Stomach (tissue), 9 donors: ENCODE measurements around the gene PPP1R13B. TPM values are rescaled to one million over a fixed set of nuclear protein-coding genes. Genes with fewer than 3 reads are reported as not detected.

Experiments used
- DNase-seq, 2 donors: peaks; one replicate each; pipeline versions ENCODE4 v3.0.0 to v3.0.0-alpha.2; 2013 to 2019
- H3K27ac ChIP-seq, 5 donors: fragments of 200-600 bp in 4 of 5; sonication (generic) in 4 of 5; one replicate each; pipeline ENCODE4 v1.5.1; 2013 to 2019; ENCODE audit warnings: mild to moderate bottlenecking in 1 of 5, moderate library complexity in 1 of 5
- H3K27me3 ChIP-seq, 3 donors: fragments of 200-600 bp; sonication (generic); one replicate each; pipeline ENCODE4 v1.5.1; 2017 to 2019; ENCODE audit warnings: mixed run types in 1 of 3
- H3K36me3 ChIP-seq, 4 donors: fragments of 200-600 bp; sonication (generic); 1 replicate in 3 of 4; 2 replicates in 1 of 4; pipeline ENCODE4 v1.5.1; 2016 to 2019
- H3K4me1 ChIP-seq, 4 donors: fragments of 200-600 bp; sonication (generic); one replicate each; pipeline ENCODE4 v1.5.1; 2016 to 2019
- H3K4me3 ChIP-seq, 4 donors: fragments of 200-600 bp; sonication (generic) in 3 of 4; one replicate each; pipeline ENCODE4 v1.5.1; 2016 to 2019; ENCODE audit warnings: mild to moderate bottlenecking in 1 of 4
- H3K9me3 ChIP-seq, 4 donors: fragments of 200-600 bp; sonication (generic); one replicate each; pipeline ENCODE4 v1.5.1; 2016 to 2019
- CTCF ChIP-seq, 7 experiments: fragments of 450-650 bp in 4 of 7; fragments of 200-600 bp in 3 of 7; sonication (generic) in 3 of 7; IDR thresholded peaks; one replicate each; pipeline ENCODE4 v1.5.1; 2016 to 2019; ENCODE audit warnings: antibody characterized with exemption in 7 of 7, control low read depth in 2 of 7, mild to moderate bottlenecking in 1 of 7
- EP300 ChIP-seq: sonication (generic); formaldehyde crosslinking; IDR thresholded peaks from one replicate; pipeline ENCODE4 v1.6.1; 2017; ENCODE audit warnings: antibody characterized with exemption
- POLR2A ChIP-seq, 4 donors: fragments of 450-650 bp; IDR thresholded peaks; one replicate each; pipeline ENCODE4 v1.6.1; 2016; ENCODE audit warnings: antibody characterized with exemption in 4 of 4, control low read depth in 2 of 4, mild to moderate bottlenecking in 1 of 4, moderate library complexity in 1 of 4
- POLR2AphosphoS5 ChIP-seq, 3 donors: sonication (generic); formaldehyde crosslinking; IDR thresholded peaks; one replicate each; pipeline ENCODE4 v1.6.1; 2016; ENCODE audit warnings: antibody characterized with exemption in 3 of 3
- WGBS, 5 donors: extraction: QIAGEN DNeasy Blood & Tissue Kit in 3 of 5; methylation state at CpG; one replicate each; pipeline versions ENCODE4 v1.1.5 to v1.1.7; 2013 to 2018; 5-methylcytosine and 5-hydroxymethylcytosine counted together
- intact Hi-C: fragments of 100-400 bp; cut with DNase I; formaldehyde crosslinking; loops from one replicate; pipeline ENCODE4 v1.15.1; 2023; ENCODE audit warnings: low total_unique reads
- polyA plus RNA-seq, 3 donors: library from polyadenylated mRNA; stranded (reverse); fragments of 200-250 nt; gene quantifications; one replicate each; pipeline ENCODE4 v1.2.3, GENCODE V29; 2013
- total RNA-seq, 5 donors: library from RNA; depleted of rRNA; stranded (reverse); fragments of >200 nt; gene quantifications; one replicate each; pipeline versions ENCODE4 v1.1.0 to v1.2.3, GENCODE V29; 2014 to 2016
- donor health status: healthy with polysubstance abuse.
- donor health status: Bipolar disorder and iron deficiency.
- donor health status: healthy.

Gene PPP1R13B
- total and polyA plus RNA-seq, 8 donors: 10.8 to 84.0 (median 18.3) TPM

- 32 to 59% (median 44%) methylated on average over 2 of the region's 2 CpGs for WGBS, 5 donors
Observed at GRCh38 chr14:103840014-103840413, 7.4 kb downstream of the PPP1R13B start.

GRCh38 chr14:103839579-103839978 is 7.8 kb downstream of the PPP1R13B start:
- Histone ChIP-seq H3K27ac (no peak overlapping the region), H3K4me3 (no peak overlapping the region), H3K36me3 (peaks cover 0 to 10% (median 3%) of the 10 kb centered on the region in 4 donors), H3K9me3 (no peaks in the 10 kb centered on the region), H3K27me3 (no peaks in the 10 kb centered on the region), H3K4me1 (peaks cover 5 to 52% (median 31%) of the 10 kb centered on the region in 4 donors)
- intact Hi-C loops: no loop called here
- TF ChIP-seq POLR2AphosphoS5 (IDR thresholded peaks at IDR 0.05): no peak
- no peak for TF ChIP-seq EP300
- no peak for TF ChIP-seq CTCF (IDR thresholded peaks at IDR 0.05)
- TF ChIP-seq POLR2A (IDR thresholded peaks at IDR 0.05): no peak
- DNase-seq: no peak
- 32 to 52% (median 43%) methylated on average over 1 of the region's 1 CpG for WGBS, 5 donors

More at GRCh38 chr14:103840014-103840413, 7.4 kb downstream of the PPP1R13B start:
- H3K4me1 ChIP-seq: peaks cover 5 to 53% (median 33%) of the 10 kb centered on the region in 4 donors
- peaks cover 0 to 10% (median 3%) of the 10 kb centered on the region in 4 donors for H3K36me3 ChIP-seq
- no peak overlapping the region for H3K4me3 ChIP-seq
- no peaks in the 10 kb centered on the region for H3K9me3 ChIP-seq
- intact Hi-C loops: no loop called here
- TF ChIP-seq EP300: no peak
- TF ChIP-seq POLR2A (IDR thresholded peaks at IDR 0.05): no peak
- no peak for TF ChIP-seq POLR2AphosphoS5 (IDR thresholded peaks at IDR 0.05)
- no peak for TF ChIP-seq CTCF (IDR thresholded peaks at IDR 0.05)
- no peak overlapping the region for H3K27ac ChIP-seq
- no peaks in the 10 kb centered on the region for H3K27me3 ChIP-seq
- DNase-seq: no peak

- no peaks in the 10 kb centered on the region for H3K9me3 ChIP-seq
- TF ChIP-seq POLR2A (IDR thresholded peaks at IDR 0.05) (no peak), POLR2AphosphoS5 (IDR thresholded peaks at IDR 0.05) (no peak), EP300 (no peak), CTCF (IDR thresholded peaks at IDR 0.05) (no peak)
- DNase-seq: no peak
- WGBS, 5 donors: 15 to 50% (median 32%) methylated on average over 1 of the region's 1 CpG
- no peak overlapping the region for H3K4me3 ChIP-seq
- peaks cover 5 to 49% (median 30%) of the 10 kb centered on the region in 4 donors for H3K4me1 ChIP-seq
- no peaks in the 10 kb centered on the region for H3K36me3 ChIP-seq
- no peak overlapping the region for H3K27ac ChIP-seq
- intact Hi-C loops: no loop called here
- no peaks in the 10 kb centered on the region for H3K27me3 ChIP-seq
Observed at GRCh38 chr14:103838117-103838516, 9.3 kb downstream of the PPP1R13B start.

GRCh38 chr14:103836976-103837725 is 10.2 kb downstream of the PPP1R13B start:
- no peak for DNase-seq
- Histone ChIP-seq H3K36me3 (no peaks in the 10 kb centered on the region), H3K27ac (no peak overlapping the region), H3K4me1 (peaks cover 5 to 57% (median 32%) of the 10 kb centered on the region in 4 donors), H3K27me3 (no peaks in the 10 kb centered on the region), H3K9me3 (no peaks in the 10 kb centered on the region), H3K4me3 (no peak overlapping the region)
- no peak for TF ChIP-seq POLR2A (IDR thresholded peaks at IDR 0.05)
- WGBS, 5 donors: 41 to 51% (median 46%) methylated on average over 6 of the region's 6 CpGs
- intact Hi-C loops: no loop called here

- H3K27me3 ChIP-seq: no peaks in the 10 kb centered on the region
- no peaks in the 10 kb centered on the region for H3K9me3 ChIP-seq
- 69 to 87% (median 81%) methylated on average over 2 of the region's 2 CpGs for WGBS, 5 donors
- no peak for DNase-seq
- H3K4me3 ChIP-seq: no peak overlapping the region
- H3K36me3 ChIP-seq: no peaks in the 10 kb centered on the region
- H3K4me1 ChIP-seq: peaks cover 0 to 44% (median 26%) of the 10 kb centered on the region in 4 donors
- no peak overlapping the region for H3K27ac ChIP-seq
- intact Hi-C loops: no loop called here
- TF ChIP-seq POLR2A (IDR thresholded peaks at IDR 0.05) (no peak), CTCF (IDR thresholded peaks at IDR 0.05) (no peak), POLR2AphosphoS5 (IDR thresholded peaks at IDR 0.05) (no peak), EP300 (no peak)
Observed at GRCh38 chr14:103834956-103835355, 12.4 kb downstream of the PPP1R13B start.
